H1 (cell line): ENCODE data around the gene DYNC1I2. TPM values are rescaled to one million over a fixed set of nuclear protein-coding genes. Genes with fewer than 3 reads are reported as not detected.

ENCODE experiments used
- CHD7 ChIP-seq: fragments of 300-600 bp; sonication (generic); IDR thresholded peaks from 2 replicates; pipeline ENCODE4 v1.7.1; 2012; ENCODE audit warnings: low read length, moderate library complexity, mild to moderate bottlenecking, inconsistent platforms; ENCODE audit not compliant: insufficient replicate concordance
- polyA plus RNA-seq, 7 experiments: library from polyadenylated mRNA; depleted of rRNA in 3 of 7; stranded (reverse) in 5 of 7; unstranded in 2 of 7; fragments of >200 nt in 5 of 7; fragments of 200-250 nt in 2 of 7; gene quantifications; 1 replicate in 5 of 7; 2 replicates in 1 of 7; 4 replicates in 1 of 7; pipeline versions ENCODE4 v1.2.1 to v1.2.3, GENCODE V29; 2011 to 2013; ENCODE audit warnings: missing spikeins in 2 of 7, mixed read lengths in 2 of 7
- total RNA-seq: library from RNA; stranded (reverse); fragmentation: NEBNext Ultra II Directional; extraction: Animal tissue kit (Norgen Biotek cat#: 25700); gene quantifications from 2 replicates; pipeline ENCODE4 v1.2.1, GENCODE V29; 2021

DYNC1I2 gene
- total and polyA plus RNA-seq, 2 of the 8 experiments (the other 6 are each of a cell fraction or from before 2014, with no cell fraction given) = 67.3 to 68.1 TPM

GRCh38 chr2:171792886-171793580 lies 105.8 kb downstream of the DYNC1I2 start (continued):
- TF ChIP-seq CHD7 = no peak
